HG03103 (cell line): ENCODE results near the gene KLHDC7B.

Experiments used
- ATAC-seq: cut with Tn5 transposase; IDR thresholded peaks from one replicate; pipeline ENCODE4 v1.9.1; 2021; ENCODE audit warnings: low read depth; ENCODE audit not compliant: unreplicated experiment

KLHDC7B gene

GRCh38 chr22:50569896-50570535 is 24.3 kb downstream of the KLHDC7B start:
- no peak for ATAC-seq

GRCh38 chr22:50570861-50571260 is 25.2 kb downstream of the KLHDC7B start:
- no peak for ATAC-seq

GRCh38 chr22:50571264-50572175 is 25.8 kb downstream of the KLHDC7B start:
- no peak for ATAC-seq

- ATAC-seq = no peak
Observed at GRCh38 chr22:50572965-50573364, 27.3 kb downstream of the KLHDC7B start.

GRCh38 chr22:50573491-50574382 is 28.0 kb downstream of the KLHDC7B start:
- no peak for ATAC-seq

GRCh38 chr22:50574383-50574755 is 28.7 kb downstream of the KLHDC7B start:
- no peak for ATAC-seq

- no peak for ATAC-seq
Observed at GRCh38 chr22:50575426-50575941, 29.8 kb downstream of the KLHDC7B start.

- ATAC-seq = no peak
Observed at GRCh38 chr22:50576070-50576469, 30.4 kb downstream of the KLHDC7B start.

- no peak for ATAC-seq
Observed at GRCh38 chr22:50576806-50577696, 31.4 kb downstream of the KLHDC7B start.

GRCh38 chr22:50577697-50577986 is 31.9 kb downstream of the KLHDC7B start:
- no peak for ATAC-seq

GRCh38 chr22:50577987-50578775 is 32.5 kb downstream of the KLHDC7B start, which contains the start of gene CPT1B:
Gene CPT1B, minus strand, starts transcription at chr22:50578427. Its CDS starts 512 bp downstream, at chr22:50577915.
- no peak for ATAC-seq

GRCh38 chr22:50578776-50579310 is 33.1 kb downstream of the KLHDC7B start:
- ATAC-seq = no peak

- no peak for ATAC-seq
Observed at GRCh38 chr22:50579752-50580151, 34.1 kb downstream of the KLHDC7B start.

GRCh38 chr22:50581031-50581949 is 35.6 kb downstream of the KLHDC7B start:
- ATAC-seq = no peak

- ATAC-seq = peak; percentile 5
Observed at GRCh38 chr22:50581950-50582492, 36.3 kb downstream of the KLHDC7B start.

- ATAC-seq = peak; percentile 95
Observed at GRCh38 chr22:50582493-50583293, 37.0 kb downstream of the KLHDC7B start, which contains the start of gene CHKB. Gene CHKB, minus strand, starts transcription at chr22:50582849. Its CDS starts 68 bp downstream, at chr22:50582781.
